Astrocyte (in vitro differentiated cells and primary cell): ENCODE results near the gene MAN1C1. TPM values are rescaled to one million over a fixed set of nuclear protein-coding genes. Genes with fewer than 3 reads are reported as not detected.

Experiments used
- DNase-seq: peaks from one replicate; pipeline ENCODE4 v3.0.0-alpha.2; 2010; ENCODE audit warnings: low read depth
- FAIRE-seq: peaks from 2 replicates; lab custom pipeline; 2011; peaks lifted over from hg19 to GRCh38; lab: Jason Lieb, UNC
- H2AFZ ChIP-seq: 2 replicates; pipeline ENCODE4 v1.6.0; 2012; ENCODE audit warnings: low read depth, low read length, inconsistent platforms
- H3K27ac ChIP-seq: 2 replicates; pipeline ENCODE4 v1.5.1; 2011; ENCODE audit warnings: low read depth, low read length, inconsistent platforms
- H3K27me3 ChIP-seq: 2 replicates; pipeline ENCODE4 v1.6.0; 2011; ENCODE audit warnings: low read length, inconsistent platforms; ENCODE audit not compliant: insufficient read depth
- H3K36me3 ChIP-seq: 2 replicates; pipeline ENCODE4 v1.5.1; 2011; ENCODE audit warnings: low read length, inconsistent platforms; ENCODE audit not compliant: insufficient read depth
- H3K4me1 ChIP-seq: 2 replicates; pipeline ENCODE4 v1.5.1; 2011; ENCODE audit warnings: low read length, inconsistent platforms; ENCODE audit not compliant: insufficient read depth
- H3K4me2 ChIP-seq: 2 replicates; pipeline ENCODE4 v1.6.0; 2012; ENCODE audit warnings: low read length, inconsistent platforms
- H3K4me3 ChIP-seq: 2 replicates; pipeline ENCODE4 v1.5.1; 2011; ENCODE audit warnings: low read depth, mild to moderate bottlenecking, low read length, inconsistent platforms; ENCODE audit not compliant: insufficient read depth
- H3K79me2 ChIP-seq: 2 replicates; pipeline ENCODE4 v1.6.0; 2012; ENCODE audit warnings: mild to moderate bottlenecking, low read length, inconsistent platforms; ENCODE audit not compliant: insufficient read depth
- H3K9ac ChIP-seq: 2 replicates; pipeline ENCODE4 v1.6.0; 2012; ENCODE audit warnings: mild to moderate bottlenecking, low read length, inconsistent platforms
- H3K9me3 ChIP-seq: 2 replicates; pipeline ENCODE4 v1.5.1; 2012; ENCODE audit warnings: low read depth, mild to moderate bottlenecking, low read length, inconsistent platforms; ENCODE audit not compliant: insufficient read depth
- H4K20me1 ChIP-seq: 2 replicates; pipeline ENCODE4 v1.6.0; 2012; ENCODE audit warnings: low read length, inconsistent platforms; ENCODE audit not compliant: insufficient read depth
- H3K27ac Mint-ChIP-seq: one replicate; pipeline ENCODE4 v1.8.0; 2021; ENCODE audit warnings: mild to moderate bottlenecking, mixed read lengths; ENCODE audit not compliant: unreplicated experiment
- H3K27me3 Mint-ChIP-seq: one replicate; pipeline ENCODE4 v1.8.0; 2021; ENCODE audit warnings: low read depth, mixed read lengths; ENCODE audit not compliant: unreplicated experiment
- H3K36me3 Mint-ChIP-seq: one replicate; pipeline ENCODE4 v1.8.0; 2021; ENCODE audit warnings: low read depth, mixed read lengths; ENCODE audit not compliant: unreplicated experiment
- H3K4me1 Mint-ChIP-seq: one replicate; pipeline ENCODE4 v1.8.0; 2021; ENCODE audit warnings: low read depth, mixed read lengths; ENCODE audit not compliant: unreplicated experiment
- H3K4me3 Mint-ChIP-seq: one replicate; pipeline ENCODE4 v1.8.0; 2021; ENCODE audit warnings: mild to moderate bottlenecking, moderate library complexity, mixed read lengths; ENCODE audit not compliant: unreplicated experiment
- H3K9me3 Mint-ChIP-seq: one replicate; pipeline ENCODE4 v1.8.0; 2021; ENCODE audit warnings: mild to moderate bottlenecking, mixed read lengths; ENCODE audit not compliant: unreplicated experiment
- CTCF ChIP-seq: IDR thresholded peaks from 2 replicates; pipeline ENCODE4 v1.5.1; 2011; ENCODE audit warnings: low read depth, mild to moderate bottlenecking, inconsistent platforms, low read length, moderate library complexity; ENCODE audit not compliant: insufficient read depth
- EZH2 ChIP-seq: IDR thresholded peaks from 2 replicates; pipeline ENCODE4 v1.6.1; 2012; ENCODE audit warnings: mild to moderate bottlenecking, low read length, inconsistent platforms; ENCODE audit not compliant: insufficient read depth
- total RNA-seq: library from RNA; stranded (reverse); gene quantifications from 2 replicates; pipeline ENCODE4 v1.2.1, GENCODE V29; 2021

The MAN1C1 gene
- total RNA-seq, 1 donor from 2014 or later: 0.86 TPM

DNA sequence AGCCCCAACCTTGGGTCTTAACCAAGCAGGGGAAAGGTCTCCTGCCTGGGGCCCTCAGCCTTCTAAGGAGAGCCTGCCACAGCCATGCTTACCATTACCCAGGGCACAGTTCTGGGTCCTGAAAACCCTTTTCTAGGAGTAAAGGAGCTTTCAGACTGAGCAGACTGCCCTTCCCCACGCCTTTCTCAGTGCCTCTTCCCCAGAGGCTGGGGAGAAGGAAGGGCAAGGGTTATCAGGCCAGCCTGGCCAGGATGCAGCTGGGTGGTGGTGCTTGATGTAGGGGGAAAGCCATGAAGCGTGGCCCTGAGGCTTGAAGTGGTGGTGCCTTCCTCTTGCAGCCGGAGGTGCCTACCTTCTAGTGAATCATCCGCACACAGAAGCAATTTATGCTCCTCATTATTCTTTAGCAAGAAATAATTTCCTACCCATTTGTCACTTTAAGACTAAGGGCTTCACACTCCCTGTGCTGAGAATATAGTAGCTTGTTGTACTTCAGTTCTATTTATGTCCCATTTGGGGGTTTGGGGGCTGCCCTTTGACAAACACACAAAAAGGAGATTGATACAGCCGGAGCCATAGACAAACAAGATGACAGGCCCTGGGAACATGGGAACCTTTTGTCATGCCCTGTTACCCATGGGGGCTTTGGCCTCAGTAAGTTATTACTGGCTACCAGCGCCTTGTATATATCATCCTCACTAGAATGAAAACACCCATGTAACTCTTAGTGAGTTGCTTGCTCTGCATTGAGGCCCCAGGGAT is 40.7 kb downstream of the MAN1C1 start:
- no peak for FAIRE-seq
- H3K4me3 Mint-ChIP-seq: no peak overlapping the region
- H2AFZ ChIP-seq: no peak overlapping the region
- H3K4me3 ChIP-seq: no peak overlapping the region
- no peaks in the 10 kb centered on the region for H3K4me1 ChIP-seq
- H3K36me3 Mint-ChIP-seq: no peaks in the 10 kb centered on the region
- H3K27me3 ChIP-seq: no peaks in the 10 kb centered on the region
- H3K9me3 ChIP-seq: no peaks in the 10 kb centered on the region
- no peak overlapping the region for H3K27ac ChIP-seq
- H3K9ac ChIP-seq: no peak overlapping the region
- no peaks in the 10 kb centered on the region for H3K36me3 ChIP-seq
- no peak for DNase-seq
- peaks cover 22% of the 10 kb centered on the region for H3K27me3 Mint-ChIP-seq
- no peak overlapping the region for H3K4me2 ChIP-seq
- no peak overlapping the region for H3K27ac Mint-ChIP-seq
- H4K20me1 ChIP-seq: no peaks in the 10 kb centered on the region
- H3K9me3 Mint-ChIP-seq: no peaks in the 10 kb centered on the region
- no peaks in the 10 kb centered on the region for H3K4me1 Mint-ChIP-seq
- no peak for TF ChIP-seq CTCF
- TF ChIP-seq EZH2: no peak
- no peaks in the 10 kb centered on the region for H3K79me2 ChIP-seq

GRCh38 chr1:25657883-25658760 is 41.5 kb downstream of the MAN1C1 start:
- Mint-ChIP-seq H3K4me3 (no peak overlapping the region), H3K27me3 (peaks cover 20% of the 10 kb centered on the region), H3K9me3 (no peaks in the 10 kb centered on the region), H3K4me1 (no peaks in the 10 kb centered on the region), H3K36me3 (no peaks in the 10 kb centered on the region), H3K27ac (no peak overlapping the region)
- no peaks in the 10 kb centered on the region for H3K79me2 ChIP-seq
- no peaks in the 10 kb centered on the region for H3K27me3 ChIP-seq
- no peak overlapping the region for H3K4me3 ChIP-seq
- H3K9me3 ChIP-seq: no peaks in the 10 kb centered on the region
- no peaks in the 10 kb centered on the region for H3K4me1 ChIP-seq
- no peak overlapping the region for H3K4me2 ChIP-seq
- TF ChIP-seq EZH2: no peak
- TF ChIP-seq CTCF: no peak
- no peak overlapping the region for H3K9ac ChIP-seq
- H2AFZ ChIP-seq: no peak overlapping the region
- no peaks in the 10 kb centered on the region for H4K20me1 ChIP-seq
- FAIRE-seq (no peak), DNase-seq (no peak)
- H3K36me3 ChIP-seq: no peaks in the 10 kb centered on the region
- no peak overlapping the region for H3K27ac ChIP-seq
